Liver (tissue), 9 donors: ENCODE measurements around the gene RPS5. TPM values are rescaled to one million over a fixed set of nuclear protein-coding genes. Genes with fewer than 3 reads are reported as not detected.

ENCODE experiments used
- DNase-seq: peaks from one replicate; pipeline ENCODE4 v3.0.0-alpha.2; 2017; ENCODE audit warnings: low spot score
- H3K27ac ChIP-seq, 2 donors: one replicate each; pipeline ENCODE4 v1.7.0; 2013; ENCODE audit warnings: inconsistent platforms in 2 of 2, low read length in 2 of 2, control low read depth in 1 of 2, low read depth in 1 of 2, mild to moderate bottlenecking in 1 of 2
- H3K27me3 ChIP-seq, 4 donors: one replicate each; pipeline versions ENCODE4 v1.6.1 to v1.7.0; 2013; ENCODE audit warnings: low read length in 3 of 4, inconsistent platforms in 1 of 4, mild to moderate bottlenecking in 1 of 4, moderate library complexity in 1 of 4; ENCODE audit not compliant: control insufficient read depth in 4 of 4, insufficient read depth in 4 of 4
- H3K36me3 ChIP-seq, 4 donors: one replicate each; pipeline versions ENCODE4 v1.6.1 to v1.7.0; 2013; ENCODE audit warnings: low read length in 3 of 4, mild to moderate bottlenecking in 3 of 4, low read depth in 1 of 4, moderate library complexity in 1 of 4; ENCODE audit not compliant: control insufficient read depth in 4 of 4, insufficient read depth in 3 of 4
- H3K4me1 ChIP-seq, 4 donors: one replicate each; pipeline versions ENCODE4 v1.6.1 to v1.7.0; 2013; ENCODE audit warnings: low read length in 3 of 4, mild to moderate bottlenecking in 3 of 4, moderate library complexity in 1 of 4; ENCODE audit not compliant: control insufficient read depth in 4 of 4, insufficient read depth in 4 of 4
- H3K4me3 ChIP-seq, 3 donors: one replicate each; pipeline versions ENCODE4 v1.6.1 to v1.7.0; 2013; ENCODE audit warnings: low read length in 3 of 3, control low read depth in 1 of 3, low read depth in 1 of 3, mild to moderate bottlenecking in 1 of 3
- H3K9ac ChIP-seq, 2 donors: one replicate each; pipeline ENCODE4 v1.7.0; 2013; ENCODE audit warnings: low read length in 2 of 2, mild to moderate bottlenecking in 2 of 2, moderate library complexity in 2 of 2, control low read depth in 1 of 2, low read depth in 1 of 2
- H3K9me3 ChIP-seq, 4 donors: one replicate each; pipeline versions ENCODE4 v1.6.1 to v1.7.0; 2013; ENCODE audit warnings: low read length in 3 of 4; ENCODE audit not compliant: control insufficient read depth in 4 of 4
- CTCF ChIP-seq: fragments of 150-350 bp; IDR thresholded peaks from 2 replicates; pipeline ENCODE4 v1.5.1; 2017; ENCODE audit warnings: improper control_type of control experiment, low read depth, low read length; ENCODE audit not compliant: missing input control
- EGR1 ChIP-seq, 2 donors: IDR thresholded peaks; 2 replicates each; pipeline ENCODE4 v1.6.1; 2016 to 2018; ENCODE audit warnings: antibody characterized with exemption in 2 of 2, low read depth in 2 of 2
- FOXA1 ChIP-seq: IDR thresholded peaks from 2 replicates; pipeline ENCODE4 v1.6.1; 2016; ENCODE audit warnings: antibody characterized with exemption
- FOXA2 ChIP-seq: IDR thresholded peaks from 2 replicates; pipeline ENCODE4 v1.6.1; 2016; ENCODE audit warnings: antibody characterized with exemption
- GABPA ChIP-seq, 2 donors: IDR thresholded peaks in 1 of 2; conservative IDR thresholded peaks in 1 of 2; 2 replicates each; pipeline ENCODE4 v1.6.1; 2016; ENCODE audit warnings: antibody characterized with exemption in 2 of 2, mild to moderate bottlenecking in 1 of 2, moderate library complexity in 1 of 2
- HNF4A ChIP-seq, 2 donors: conservative IDR thresholded peaks; 2 replicates each; pipeline ENCODE4 v1.6.1; 2016; ENCODE audit warnings: antibody characterized with exemption in 2 of 2, mild to moderate bottlenecking in 2 of 2
- HNF4G ChIP-seq: IDR thresholded peaks from 2 replicates; pipeline ENCODE4 v1.6.1; 2016; ENCODE audit warnings: antibody characterized with exemption
- JUND ChIP-seq, 2 donors: IDR thresholded peaks; 2 replicates each; pipeline ENCODE4 v1.6.1; 2016; ENCODE audit warnings: antibody characterized with exemption in 2 of 2
- MAX ChIP-seq: IDR thresholded peaks from 2 replicates; pipeline ENCODE4 v1.6.1; 2016; ENCODE audit warnings: antibody characterized with exemption
- NR2F2 ChIP-seq: IDR thresholded peaks from 2 replicates; pipeline ENCODE4 v1.6.1; 2016; ENCODE audit warnings: antibody characterized with exemption
- RAD21 ChIP-seq, 2 donors: IDR thresholded peaks; 2 replicates each; pipeline ENCODE4 v1.6.1; 2016; ENCODE audit warnings: antibody characterized with exemption in 2 of 2, mild to moderate bottlenecking in 2 of 2
- RXRA ChIP-seq, 2 donors: IDR thresholded peaks; 2 replicates each; pipeline ENCODE4 v1.6.1; 2017 to 2018; ENCODE audit warnings: antibody characterized with exemption in 2 of 2, mild to moderate bottlenecking in 1 of 2
- SP1 ChIP-seq: IDR thresholded peaks from 2 replicates; pipeline ENCODE4 v1.6.1; 2018; ENCODE audit warnings: antibody characterized with exemption, mild to moderate bottlenecking
- TAF1 ChIP-seq: conservative IDR thresholded peaks from 2 replicates; pipeline ENCODE4 v1.6.1; 2016; ENCODE audit warnings: antibody characterized with exemption, mild to moderate bottlenecking
- WGBS: extraction: QIAGEN DNeasy Blood & Tissue Kit; methylation state at CpG from one replicate; pipeline ENCODE4 v1.1.7; 2013; 5-methylcytosine and 5-hydroxymethylcytosine counted together
- polyA plus RNA-seq, 2 donors: library from polyadenylated mRNA; stranded (reverse) in 1 of 2; unstranded in 1 of 2; fragments of 200-250 nt in 1 of 2; fragments of >200 nt in 1 of 2; fragmentation: Nextera tagmentation in 1 of 2; extraction: Ambion mirVana in 1 of 2; gene quantifications; one replicate each; pipeline versions ENCODE4 v1.2.1 to v1.2.3, GENCODE V29; 2013 to 2015
- total RNA-seq, 2 donors: library from RNA; depleted of rRNA; stranded (reverse); fragments of >200 nt; gene quantifications; one replicate each; pipeline ENCODE4 v1.2.3, GENCODE V29; 2014
- TF ChIP-seq, protein P1 (sequence below): IDR thresholded peaks from 2 replicates; pipeline ENCODE4 v1.6.1; 2016; ENCODE audit warnings: antibody characterized with exemption
- TF ChIP-seq, protein P2 (sequence below): IDR thresholded peaks from 2 replicates; pipeline ENCODE4 v1.6.1; 2016; ENCODE audit warnings: antibody characterized with exemption, mild to moderate bottlenecking
- donor health status: healthy.
- donor health status: healthy.
- donor health status: healthy.
- donor health status: healthy.
- donor health status: healthy.

Gene RPS5
- total and polyA plus RNA-seq, 4 donors: 229 to 1,403 (median 628) TPM

- peaks cover 0 to 5% (median 0%) of the 10 kb centered on the region in 4 donors for H3K27me3 ChIP-seq
- no peak overlapping the region for H3K9ac ChIP-seq
- H3K4me1 ChIP-seq: peaks cover 6 to 22% (median 15%) of the 10 kb centered on the region in 4 donors
- WGBS: 74% methylated on average over 7 of the region's 7 CpGs
- peaks cover 16 to 26% (median 20%) of the 10 kb centered on the region in 4 donors for H3K36me3 ChIP-seq
- no peaks in the 10 kb centered on the region for H3K9me3 ChIP-seq
- no peak for TF ChIP-seq MAX
- TF ChIP-seq, protein P1, sequence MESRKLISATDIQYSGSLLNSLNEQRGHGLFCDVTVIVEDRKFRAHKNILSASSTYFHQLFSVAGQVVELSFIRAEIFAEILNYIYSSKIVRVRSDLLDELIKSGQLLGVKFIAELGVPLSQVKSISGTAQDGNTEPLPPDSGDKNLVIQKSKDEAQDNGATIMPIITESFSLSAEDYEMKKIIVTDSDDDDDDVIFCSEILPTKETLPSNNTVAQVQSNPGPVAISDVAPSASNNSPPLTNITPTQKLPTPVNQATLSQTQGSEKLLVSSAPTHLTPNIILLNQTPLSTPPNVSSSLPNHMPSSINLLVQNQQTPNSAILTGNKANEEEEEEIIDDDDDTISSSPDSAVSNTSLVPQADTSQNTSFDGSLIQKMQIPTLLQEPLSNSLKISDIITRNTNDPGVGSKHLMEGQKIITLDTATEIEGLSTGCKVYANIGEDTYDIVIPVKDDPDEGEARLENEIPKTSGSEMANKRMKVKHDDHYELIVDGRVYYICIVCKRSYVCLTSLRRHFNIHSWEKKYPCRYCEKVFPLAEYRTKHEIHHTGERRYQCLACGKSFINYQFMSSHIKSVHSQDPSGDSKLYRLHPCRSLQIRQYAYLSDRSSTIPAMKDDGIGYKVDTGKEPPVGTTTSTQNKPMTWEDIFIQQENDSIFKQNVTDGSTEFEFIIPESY: no peak
- no peak for TF ChIP-seq RXRA (IDR thresholded peaks at IDR 0.05)
- no peak for TF ChIP-seq CTCF
- TF ChIP-seq, protein P2, sequence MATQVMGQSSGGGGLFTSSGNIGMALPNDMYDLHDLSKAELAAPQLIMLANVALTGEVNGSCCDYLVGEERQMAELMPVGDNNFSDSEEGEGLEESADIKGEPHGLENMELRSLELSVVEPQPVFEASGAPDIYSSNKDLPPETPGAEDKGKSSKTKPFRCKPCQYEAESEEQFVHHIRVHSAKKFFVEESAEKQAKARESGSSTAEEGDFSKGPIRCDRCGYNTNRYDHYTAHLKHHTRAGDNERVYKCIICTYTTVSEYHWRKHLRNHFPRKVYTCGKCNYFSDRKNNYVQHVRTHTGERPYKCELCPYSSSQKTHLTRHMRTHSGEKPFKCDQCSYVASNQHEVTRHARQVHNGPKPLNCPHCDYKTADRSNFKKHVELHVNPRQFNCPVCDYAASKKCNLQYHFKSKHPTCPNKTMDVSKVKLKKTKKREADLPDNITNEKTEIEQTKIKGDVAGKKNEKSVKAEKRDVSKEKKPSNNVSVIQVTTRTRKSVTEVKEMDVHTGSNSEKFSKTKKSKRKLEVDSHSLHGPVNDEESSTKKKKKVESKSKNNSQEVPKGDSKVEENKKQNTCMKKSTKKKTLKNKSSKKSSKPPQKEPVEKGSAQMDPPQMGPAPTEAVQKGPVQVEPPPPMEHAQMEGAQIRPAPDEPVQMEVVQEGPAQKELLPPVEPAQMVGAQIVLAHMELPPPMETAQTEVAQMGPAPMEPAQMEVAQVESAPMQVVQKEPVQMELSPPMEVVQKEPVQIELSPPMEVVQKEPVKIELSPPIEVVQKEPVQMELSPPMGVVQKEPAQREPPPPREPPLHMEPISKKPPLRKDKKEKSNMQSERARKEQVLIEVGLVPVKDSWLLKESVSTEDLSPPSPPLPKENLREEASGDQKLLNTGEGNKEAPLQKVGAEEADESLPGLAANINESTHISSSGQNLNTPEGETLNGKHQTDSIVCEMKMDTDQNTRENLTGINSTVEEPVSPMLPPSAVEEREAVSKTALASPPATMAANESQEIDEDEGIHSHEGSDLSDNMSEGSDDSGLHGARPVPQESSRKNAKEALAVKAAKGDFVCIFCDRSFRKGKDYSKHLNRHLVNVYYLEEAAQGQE: no peak
- no peak for TF ChIP-seq NR2F2
- no peak for TF ChIP-seq EGR1 (IDR thresholded peaks at IDR 0.05; ENCODE audit: low read depth in 2 of 2)
- TF ChIP-seq SP1: no peak
- TF ChIP-seq HNF4A (conservative IDR thresholded peaks at IDR 0.05): no peak
- no peak for TF ChIP-seq RAD21 (IDR thresholded peaks at IDR 0.05)
- no peak for TF ChIP-seq FOXA1
- no peak for TF ChIP-seq FOXA2
- TF ChIP-seq TAF1: no peak
- no peak for DNase-seq
- H3K27ac ChIP-seq: no peak overlapping the region
- no peak overlapping the region for H3K4me3 ChIP-seq
These were observed 10.5 kb downstream of the RPS5 start for GRCh38 chr19:58397533-58398037.

- 90% methylated on average over 4 of the region's 4 CpGs for WGBS
- no peak for DNase-seq
- no peak overlapping the region for H3K9ac ChIP-seq
- H3K27me3 ChIP-seq: peaks cover 0 to 5% (median 0%) of the 10 kb centered on the region in 4 donors
- H3K27ac ChIP-seq: no peak overlapping the region
- peaks cover 6 to 22% (median 15%) of the 10 kb centered on the region in 4 donors for H3K4me1 ChIP-seq
- H3K4me3 ChIP-seq: no peak overlapping the region
- peaks cover 11 to 21% (median 15%) of the 10 kb centered on the region in 4 donors for H3K36me3 ChIP-seq
- TF ChIP-seq SP1 (no peak), NR2F2 (no peak), HNF4G (no peak), RAD21 (IDR thresholded peaks at IDR 0.05) (no peak), GABPA (IDR thresholded peaks at IDR 0.05 in 1 of 2, conservative IDR thresholded peaks at IDR 0.05 in 1 of 2) (no peak), JUND (IDR thresholded peaks at IDR 0.05) (no peak), FOXA2 (no peak), CTCF (no peak), TAF1 (no peak), HNF4A (conservative IDR thresholded peaks at IDR 0.05) (no peak), FOXA1 (no peak), EGR1 (IDR thresholded peaks at IDR 0.05; ENCODE audit: low read depth in 2 of 2) (no peak), MAX (no peak)
- TF ChIP-seq, protein P1: no peak
- no peaks in the 10 kb centered on the region for H3K9me3 ChIP-seq
These were observed 11.0 kb downstream of the RPS5 start for GRCh38 chr19:58398087-58398486.
